Non-pigmented ciliary epithelial cell (primary cell): ENCODE data around the gene RECK.
"Not testable (repeated sequence)": the region's sequence is repeated elsewhere in the genome, so short reads cannot be mapped to it uniquely, and the experiment has no call there.

Experiments used
- DNase-seq: peaks from one replicate; pipeline ENCODE4 v3.0.0-alpha.2; 2010; ENCODE audit warnings: low read depth

Gene RECK, protein sequence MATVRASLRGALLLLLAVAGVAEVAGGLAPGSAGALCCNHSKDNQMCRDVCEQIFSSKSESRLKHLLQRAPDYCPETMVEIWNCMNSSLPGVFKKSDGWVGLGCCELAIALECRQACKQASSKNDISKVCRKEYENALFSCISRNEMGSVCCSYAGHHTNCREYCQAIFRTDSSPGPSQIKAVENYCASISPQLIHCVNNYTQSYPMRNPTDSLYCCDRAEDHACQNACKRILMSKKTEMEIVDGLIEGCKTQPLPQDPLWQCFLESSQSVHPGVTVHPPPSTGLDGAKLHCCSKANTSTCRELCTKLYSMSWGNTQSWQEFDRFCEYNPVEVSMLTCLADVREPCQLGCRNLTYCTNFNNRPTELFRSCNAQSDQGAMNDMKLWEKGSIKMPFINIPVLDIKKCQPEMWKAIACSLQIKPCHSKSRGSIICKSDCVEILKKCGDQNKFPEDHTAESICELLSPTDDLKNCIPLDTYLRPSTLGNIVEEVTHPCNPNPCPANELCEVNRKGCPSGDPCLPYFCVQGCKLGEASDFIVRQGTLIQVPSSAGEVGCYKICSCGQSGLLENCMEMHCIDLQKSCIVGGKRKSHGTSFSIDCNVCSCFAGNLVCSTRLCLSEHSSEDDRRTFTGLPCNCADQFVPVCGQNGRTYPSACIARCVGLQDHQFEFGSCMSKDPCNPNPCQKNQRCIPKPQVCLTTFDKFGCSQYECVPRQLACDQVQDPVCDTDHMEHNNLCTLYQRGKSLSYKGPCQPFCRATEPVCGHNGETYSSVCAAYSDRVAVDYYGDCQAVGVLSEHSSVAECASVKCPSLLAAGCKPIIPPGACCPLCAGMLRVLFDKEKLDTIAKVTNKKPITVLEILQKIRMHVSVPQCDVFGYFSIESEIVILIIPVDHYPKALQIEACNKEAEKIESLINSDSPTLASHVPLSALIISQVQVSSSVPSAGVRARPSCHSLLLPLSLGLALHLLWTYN

GRCh38 chr9:36036780-36037548 is at the start of gene RECK:
Gene RECK (plus strand): TSS chr9:36036913. CDS start chr9:36036999, 86 bp downstream.
- DNase-seq = no peak

GRCh38 chr9:35990155-35990554 is 46.6 kb upstream of the RECK start:
- no peak for DNase-seq

DNA sequence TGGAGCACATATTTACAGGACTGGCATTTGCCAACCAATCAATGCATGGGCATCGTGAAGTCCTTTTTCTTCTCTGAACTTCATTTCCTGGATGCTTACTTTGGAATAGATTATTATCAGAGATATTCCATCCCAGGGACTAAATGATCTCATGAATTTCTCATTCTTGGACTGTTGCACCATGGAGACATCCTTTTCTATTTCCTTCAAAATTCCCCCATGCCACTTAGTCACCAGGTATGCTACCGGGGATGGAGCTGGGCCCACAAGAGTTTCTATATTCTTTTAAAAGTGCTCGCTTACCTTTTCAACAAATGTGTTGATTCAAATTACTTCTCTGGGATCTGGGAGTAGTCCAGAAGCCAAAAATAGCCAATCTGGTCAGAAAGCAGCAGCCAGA is 43.6 kb upstream of the RECK start:
- DNase-seq = not testable (repeated sequence)

- no peak for DNase-seq
These were observed 42.6 kb upstream of the RECK start for GRCh38 chr9:35993976-35994720.

DNA sequence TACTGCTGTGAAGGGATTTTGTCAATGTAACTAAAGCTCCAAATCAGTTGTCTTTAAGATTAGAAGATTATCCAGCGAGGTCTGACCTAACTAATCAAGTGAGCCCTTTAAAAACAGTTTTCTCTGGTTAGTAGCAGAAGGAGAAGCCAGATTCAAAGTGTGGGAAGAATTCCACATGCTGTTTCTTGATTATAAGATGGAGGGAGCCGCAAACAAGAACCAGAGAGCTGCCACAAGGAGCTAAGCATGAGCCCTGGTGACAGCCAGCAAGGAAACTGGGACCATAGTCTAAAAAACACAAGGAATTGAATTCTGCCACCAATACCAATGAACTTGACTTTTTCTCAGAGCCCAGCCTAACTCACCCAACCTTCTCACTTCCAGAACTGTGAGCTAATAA is 41.8 kb upstream of the RECK start:
- no peak for DNase-seq

- peak; percentile 28 for DNase-seq
These were observed 40.2 kb upstream of the RECK start for GRCh38 chr9:35996358-35996970.

DNA sequence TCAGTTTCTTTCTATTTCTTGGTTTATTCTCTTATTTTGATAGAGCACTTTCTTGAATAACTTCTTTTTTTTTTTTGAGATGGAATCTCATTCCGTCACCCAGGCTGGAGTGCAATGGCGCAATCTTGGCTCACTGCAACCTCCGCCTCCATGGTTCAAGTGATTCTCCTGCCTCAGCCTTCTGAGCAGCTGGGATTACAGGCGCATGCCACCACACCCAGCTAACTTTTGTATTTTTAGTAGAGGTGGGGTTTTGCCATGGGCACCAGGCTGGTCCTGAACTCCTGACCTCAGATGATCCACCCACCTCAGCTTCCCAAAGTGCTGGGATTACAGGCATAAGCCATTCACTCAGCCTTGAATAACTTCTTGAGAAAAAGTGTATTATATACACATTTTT is 39.7 kb upstream of the RECK start:
- DNase-seq = not testable (repeated sequence)

DNA sequence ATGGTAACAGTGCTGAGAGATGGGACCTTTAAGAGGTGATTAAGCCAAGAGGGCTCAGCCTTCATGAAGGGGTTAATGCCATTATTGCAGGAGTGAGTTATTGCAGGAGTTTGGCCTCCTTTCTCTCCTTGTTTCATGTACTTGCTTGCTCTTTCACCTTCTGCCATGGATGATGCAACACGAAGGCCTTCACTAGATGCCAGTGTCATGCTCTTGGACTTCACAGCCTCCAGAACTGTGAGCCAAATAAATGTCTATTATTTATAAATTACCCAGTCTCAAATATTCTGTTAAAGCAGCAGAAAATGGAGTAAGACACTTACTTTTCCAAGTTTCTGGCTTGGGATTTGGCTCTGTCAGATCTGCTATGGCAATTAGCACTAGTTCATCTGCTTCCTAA is 38.4 kb upstream of the RECK start:
- DNase-seq = no peak

- DNase-seq = no peak
These were observed 30.8 kb upstream of the RECK start for GRCh38 chr9:36005891-36006290.

DNA sequence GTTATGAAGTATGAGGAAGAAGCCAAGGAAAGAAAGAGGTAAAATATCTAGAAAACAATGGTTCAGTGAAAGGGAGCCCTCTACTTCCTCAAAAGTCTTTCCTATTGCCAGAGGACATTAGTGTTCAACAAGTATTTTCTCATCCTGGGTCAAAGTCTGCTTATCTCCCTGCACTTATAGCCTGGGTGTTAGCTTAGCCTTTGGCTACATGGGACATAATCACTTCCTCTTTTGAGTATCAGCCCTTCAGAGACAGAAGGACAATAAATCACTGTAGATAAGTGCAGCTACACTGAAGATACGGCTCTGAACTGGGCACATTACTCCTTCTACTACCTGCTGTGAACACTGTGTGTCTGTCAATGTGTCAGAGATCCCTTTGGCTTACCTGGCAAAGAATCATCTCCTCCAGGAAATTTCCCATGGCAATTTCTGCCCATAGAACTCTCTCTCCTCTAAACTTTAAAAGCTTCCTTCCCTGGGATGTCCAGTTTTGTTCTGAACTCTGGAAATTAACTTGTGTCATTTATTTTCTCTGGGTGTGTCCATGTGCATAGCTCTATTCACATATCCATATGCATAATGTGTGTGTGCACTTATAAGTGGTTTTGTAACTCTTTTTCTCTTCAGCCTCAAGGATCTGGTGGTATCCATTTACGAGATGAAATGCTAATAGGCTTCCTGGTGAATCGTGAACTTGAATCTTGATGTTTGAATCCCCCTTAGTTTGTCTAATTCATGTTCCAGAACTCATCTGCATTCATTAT is 30.0 kb upstream of the RECK start:
- no peak for DNase-seq

GRCh38 chr9:36007316-36007708 is 29.4 kb upstream of the RECK start:
- DNase-seq = no peak

DNA sequence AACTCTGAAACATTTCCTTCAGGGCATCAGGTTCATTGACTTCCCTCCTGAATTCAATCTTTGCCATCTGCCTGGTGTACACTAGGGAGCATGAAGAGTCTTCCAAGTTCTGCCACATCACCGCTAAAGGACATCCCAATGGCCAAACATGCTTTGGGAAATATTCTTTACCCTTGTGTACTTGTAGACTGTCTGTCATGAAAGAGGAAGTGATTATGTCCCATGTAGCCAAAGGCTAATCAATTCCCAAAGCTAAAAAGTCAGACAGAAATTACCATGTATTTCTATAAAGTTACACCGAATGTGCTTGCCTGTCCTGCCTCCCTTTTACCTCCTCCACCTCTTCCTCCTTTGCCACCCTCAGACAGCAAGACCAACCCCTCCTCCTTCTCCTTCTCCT is 28.9 kb upstream of the RECK start:
- DNase-seq = no peak

- no peak for DNase-seq
These were observed 27.9 kb upstream of the RECK start for GRCh38 chr9:36008774-36009300.

- DNase-seq = no peak
These were observed 25.3 kb upstream of the RECK start for GRCh38 chr9:36011379-36011778.

DNA sequence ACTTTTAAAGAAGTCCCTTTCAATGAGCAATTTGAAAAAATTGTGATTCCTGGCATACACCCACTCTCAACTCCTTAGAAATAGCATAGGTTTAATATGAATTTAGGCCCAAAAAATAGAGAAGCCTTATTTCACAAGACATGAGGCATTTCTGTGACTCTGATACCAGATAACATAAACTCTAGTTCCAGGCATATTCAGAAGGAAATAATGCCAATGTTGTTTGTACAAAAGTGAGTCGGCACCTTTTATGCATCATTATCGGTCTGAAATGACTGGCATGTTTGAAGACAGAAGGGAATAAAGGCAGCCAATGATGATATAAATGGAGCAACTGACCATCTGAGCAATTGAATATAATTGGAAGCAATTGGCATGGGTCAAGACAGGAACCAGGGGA is 19.4 kb upstream of the RECK start:
- DNase-seq = no peak

DNA sequence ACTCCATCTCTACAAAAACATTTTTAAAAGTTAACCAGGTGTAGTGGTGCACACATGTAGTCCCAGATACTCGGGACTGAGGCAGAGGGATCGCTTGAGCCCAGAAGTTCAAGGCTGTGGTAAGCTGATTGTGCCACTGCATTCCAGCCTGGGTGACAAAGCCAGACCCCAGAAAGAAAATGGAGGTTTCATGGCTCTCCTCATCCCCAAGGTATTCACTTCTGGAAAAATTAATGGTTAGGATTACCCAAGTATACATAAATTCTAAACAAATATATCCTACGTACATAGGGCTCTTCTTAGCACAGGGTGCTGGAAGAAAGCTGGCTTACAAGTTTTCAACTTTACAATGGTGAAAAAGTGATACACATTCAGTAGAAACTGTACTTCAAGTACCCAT is 18.6 kb upstream of the RECK start:
- DNase-seq = no peak

GRCh38 chr9:36018891-36019720 is 17.6 kb upstream of the RECK start:
- DNase-seq = no peak

GRCh38 chr9:36021968-36022367 is 14.7 kb upstream of the RECK start:
- DNase-seq = no peak
